Frontal cortex (tissue), 1 donor: ENCODE results near the gene GRB2. TPM values are rescaled to one million over a fixed set of nuclear protein-coding genes. Genes with fewer than 3 reads are reported as not detected.

Experiments
- small RNA-seq: library from RNA; depleted of rRNA; stranded (forward); fragments of <200 nt; gene quantifications from one replicate; pipeline ENCODE3, GENCODE V24; 2014
- total RNA-seq: library from RNA; depleted of rRNA; stranded (reverse); fragments of >200 nt; gene quantifications from one replicate; pipeline ENCODE4 v1.2.3, GENCODE V29; 2014

The GRB2 gene
- total RNA-seq, 1 donor from 2014 or later = 159 TPM

Small RNAs within 50 kb of the gene (small RNA-seq; reads per million reads assigned to genes)
- gene MIR3678 (not detected), gene RF00019 (not detected), gene RNU6-938P (not detected)

Other genes with a start within 250 kb of the GRB2 start
- gene SUMO2, start 222.7 kb downstream of the GRB2 start, total RNA-seq = 181 TPM
- 28.1 TPM for gene NUP85, start 200.0 kb downstream of the GRB2 start, total RNA-seq
- 15.1 TPM for gene GGA3, start 144.1 kb downstream of the GRB2 start, total RNA-seq
- 37.1 TPM for gene MRPS7, start 143.8 kb downstream of the GRB2 start, total RNA-seq
- 8.2 TPM for gene MIF4GD, start 134.4 kb downstream of the GRB2 start, total RNA-seq
- 6.9 TPM for gene SLC25A19, start 116.2 kb downstream of the GRB2 start, total RNA-seq
- 18.8 TPM for gene TMEM94, start 51.0 kb upstream of the GRB2 start, total RNA-seq
- gene CASKIN2, start 109.9 kb upstream of the GRB2 start, total RNA-seq = 6.1 TPM
- 11.4 TPM for gene TSEN54, start 110.8 kb upstream of the GRB2 start, total RNA-seq
- gene LLGL2, start 120.0 kb upstream of the GRB2 start, total RNA-seq = 0.82 TPM
- gene MYO15B, start 182.1 kb upstream of the GRB2 start, total RNA-seq = 19.6 TPM
- under 0.01 TPM for gene SMIM5, start 227.8 kb upstream of the GRB2 start, total RNA-seq